C4-2B (cell line): ENCODE data around the gene PRKCH.

Experiments used
- CTCF ChIP-seq: fragments of 450-650 bp; conservative IDR thresholded peaks from 2 replicates; pipeline ENCODE4 v1.5.1; 2017; ENCODE audit warnings: mild to moderate bottlenecking
- ZFX ChIP-seq: fragments of 450-650 bp; IDR thresholded peaks from 2 replicates; pipeline ENCODE4 v1.6.1; 2017

GRCh38 chr14:61480704-61481285, 159.4 kb downstream of the PRKCH start:
- no peak for TF ChIP-seq ZFX
- TF ChIP-seq CTCF = no peak
